Tibial nerve (tissue), 4 donors: Measurements from ENCODE around the gene ASXL3. TPM values are rescaled to one million over a fixed set of nuclear protein-coding genes. Genes with fewer than 3 reads are reported as not detected.

ENCODE experiments used
- DNase-seq, 2 donors: peaks; one replicate each; pipeline ENCODE4 v3.0.0-alpha.2; 2019; ENCODE audit warnings: low spot score in 2 of 2
- H3K27ac ChIP-seq, 4 donors: fragments of 200-600 bp; sonication (generic) in 3 of 4; one replicate each; pipeline ENCODE4 v1.5.1; 2017 to 2019; ENCODE audit warnings: mild to moderate bottlenecking in 1 of 4
- H3K27me3 ChIP-seq, 2 donors: fragments of 200-600 bp; sonication (generic) in 1 of 2; one replicate each; pipeline versions ENCODE4 v1.5.1 to v1.6.0; 2017 to 2019
- H3K36me3 ChIP-seq, 3 donors: fragments of 200-600 bp; sonication (generic); one replicate each; pipeline ENCODE4 v1.5.1; 2018 to 2019
- H3K4me1 ChIP-seq, 4 donors: fragments of 200-600 bp; sonication (generic) in 3 of 4; one replicate each; pipeline ENCODE4 v1.5.1; 2017 to 2019
- H3K4me3 ChIP-seq, 4 donors: fragments of 200-600 bp; sonication (generic) in 3 of 4; one replicate each; pipeline ENCODE4 v1.5.1; 2017 to 2019; ENCODE audit warnings: mild to moderate bottlenecking in 1 of 4, moderate library complexity in 1 of 4
- H3K9me3 ChIP-seq, 4 donors: fragments of 200-600 bp; sonication (generic) in 3 of 4; one replicate each; pipeline ENCODE4 v1.5.1; 2017 to 2019
- EP300 ChIP-seq, 2 donors: sonication (generic); formaldehyde crosslinking; IDR thresholded peaks; one replicate each; pipeline ENCODE4 v1.6.1; 2017; ENCODE audit warnings: antibody characterized with exemption in 2 of 2, mild to moderate bottlenecking in 1 of 2
- POLR2A ChIP-seq, 2 donors: fragments of 450-650 bp; IDR thresholded peaks; one replicate each; pipeline ENCODE4 v1.6.1; 2017; ENCODE audit warnings: antibody characterized with exemption in 2 of 2, mild to moderate bottlenecking in 2 of 2, moderate library complexity in 2 of 2
- WGBS, 2 donors: methylation state at CpG; one replicate each; pipeline ENCODE4 v1.1.5; 2018; 5-methylcytosine and 5-hydroxymethylcytosine counted together
- total RNA-seq, 4 donors: library from RNA; depleted of rRNA; stranded (reverse); fragments of >200 nt; gene quantifications; one replicate each; pipeline ENCODE4 v1.1.0, GENCODE V29; 2016
- TF ChIP-seq, protein P1 (sequence below), 5 experiments: fragments of 200-600 bp in 3 of 5; fragments of 450-650 bp in 2 of 5; sonication (generic) in 3 of 5; IDR thresholded peaks; one replicate each; pipeline ENCODE4 v1.5.1; 2016 to 2019; ENCODE audit warnings: antibody characterized with exemption in 5 of 5, mild to moderate bottlenecking in 3 of 5, moderate library complexity in 2 of 5

The ASXL3 gene
- total RNA-seq, 4 donors from 2014 or later: 3.7 to 7.2 (median 6.2) TPM

DNA sequence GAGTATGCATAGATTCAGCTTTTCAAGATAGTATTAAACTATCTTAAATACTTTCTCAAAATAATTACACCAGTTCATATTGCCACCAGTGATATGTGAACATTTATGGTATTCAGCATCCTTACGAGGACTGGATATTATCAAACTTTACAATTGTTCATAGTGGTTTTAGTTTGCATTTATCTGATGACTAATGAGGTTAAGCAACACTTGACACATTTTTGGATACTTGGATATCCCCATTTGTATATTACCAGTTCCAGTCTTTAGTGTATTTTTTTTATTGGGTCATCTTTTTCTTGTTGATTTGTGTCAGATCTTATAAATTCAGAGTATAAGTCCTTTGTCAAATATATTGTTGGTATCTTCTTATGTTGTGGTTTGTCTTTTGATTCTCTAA, 128.4 kb downstream of the ASXL3 start:
- TF ChIP-seq EP300 (IDR thresholded peaks at IDR 0.05): no peak
- TF ChIP-seq, protein P1, sequence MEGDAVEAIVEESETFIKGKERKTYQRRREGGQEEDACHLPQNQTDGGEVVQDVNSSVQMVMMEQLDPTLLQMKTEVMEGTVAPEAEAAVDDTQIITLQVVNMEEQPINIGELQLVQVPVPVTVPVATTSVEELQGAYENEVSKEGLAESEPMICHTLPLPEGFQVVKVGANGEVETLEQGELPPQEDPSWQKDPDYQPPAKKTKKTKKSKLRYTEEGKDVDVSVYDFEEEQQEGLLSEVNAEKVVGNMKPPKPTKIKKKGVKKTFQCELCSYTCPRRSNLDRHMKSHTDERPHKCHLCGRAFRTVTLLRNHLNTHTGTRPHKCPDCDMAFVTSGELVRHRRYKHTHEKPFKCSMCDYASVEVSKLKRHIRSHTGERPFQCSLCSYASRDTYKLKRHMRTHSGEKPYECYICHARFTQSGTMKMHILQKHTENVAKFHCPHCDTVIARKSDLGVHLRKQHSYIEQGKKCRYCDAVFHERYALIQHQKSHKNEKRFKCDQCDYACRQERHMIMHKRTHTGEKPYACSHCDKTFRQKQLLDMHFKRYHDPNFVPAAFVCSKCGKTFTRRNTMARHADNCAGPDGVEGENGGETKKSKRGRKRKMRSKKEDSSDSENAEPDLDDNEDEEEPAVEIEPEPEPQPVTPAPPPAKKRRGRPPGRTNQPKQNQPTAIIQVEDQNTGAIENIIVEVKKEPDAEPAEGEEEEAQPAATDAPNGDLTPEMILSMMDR (IDR thresholded peaks at IDR 0.05): no peak
- no peak for TF ChIP-seq POLR2A (IDR thresholded peaks at IDR 0.05)
- Histone ChIP-seq H3K36me3 (no peaks in the 10 kb centered on the region), H3K4me1 (no peaks in the 10 kb centered on the region), H3K4me3 (no peak overlapping the region), H3K27me3 (no peaks in the 10 kb centered on the region), H3K27ac (no peak overlapping the region), H3K9me3 (no peaks in the 10 kb centered on the region)
- no peak for DNase-seq
- WGBS, 2 donors: 0 to 48% methylated on average over 1 of the region's 1 CpG

DNA sequence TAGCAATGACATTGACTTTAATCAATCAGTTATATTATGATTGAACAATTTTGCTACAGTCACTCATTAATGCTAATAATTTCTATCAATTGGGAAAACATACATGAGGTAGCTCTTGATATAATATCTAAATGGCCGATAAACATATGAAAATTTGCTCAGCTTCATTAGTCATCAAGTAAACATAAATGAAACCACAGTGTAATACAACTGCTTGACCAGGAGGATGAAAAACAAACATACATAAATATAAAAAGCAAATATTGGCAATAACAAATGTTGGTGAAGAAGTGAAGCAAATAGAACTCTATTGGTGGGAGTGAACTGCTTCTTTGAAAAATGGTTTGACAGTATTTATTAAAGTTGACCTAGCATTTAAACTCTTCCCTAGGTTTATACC, 130.9 kb downstream of the ASXL3 start:
- WGBS, 2 donors: 97 to 98% methylated on average over 1 of the region's 1 CpG
- TF ChIP-seq, protein P1 (IDR thresholded peaks at IDR 0.05): no peak
- TF ChIP-seq POLR2A (IDR thresholded peaks at IDR 0.05) (no peak), EP300 (IDR thresholded peaks at IDR 0.05) (no peak)
- no peak overlapping the region for H3K27ac ChIP-seq
- H3K4me1 ChIP-seq: no peaks in the 10 kb centered on the region
- no peaks in the 10 kb centered on the region for H3K36me3 ChIP-seq
- DNase-seq: no peak
- H3K9me3 ChIP-seq: no peaks in the 10 kb centered on the region
- no peak overlapping the region for H3K4me3 ChIP-seq
- H3K27me3 ChIP-seq: no peaks in the 10 kb centered on the region

DNA sequence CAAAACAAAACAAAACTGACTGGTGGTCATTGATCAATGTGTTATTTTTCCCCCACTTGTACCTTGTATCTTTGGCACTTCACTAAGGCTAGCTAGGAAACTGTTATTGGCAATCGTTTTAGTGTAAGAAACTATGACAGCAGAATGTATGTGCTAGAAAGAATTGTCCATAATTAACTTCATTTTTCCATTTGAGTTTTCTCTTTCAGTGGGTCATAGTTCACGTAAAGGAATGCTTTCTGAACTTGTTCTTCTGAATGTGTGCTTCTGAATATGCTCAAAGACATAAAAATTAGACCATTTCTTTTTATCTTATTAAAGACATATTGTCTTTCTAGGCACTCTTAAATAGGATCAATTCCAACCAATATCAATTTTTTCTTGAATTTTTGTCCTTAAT, 132.2 kb downstream of the ASXL3 start:
- H3K36me3 ChIP-seq: no peaks in the 10 kb centered on the region
- WGBS, 2 donors: 41 to 52% methylated on average over 2 of the region's 2 CpGs
- no peak for DNase-seq
- no peak overlapping the region for H3K4me3 ChIP-seq
- H3K27ac ChIP-seq: no peak overlapping the region
- no peaks in the 10 kb centered on the region for H3K9me3 ChIP-seq
- no peaks in the 10 kb centered on the region for H3K4me1 ChIP-seq
- TF ChIP-seq, protein P1 (IDR thresholded peaks at IDR 0.05): no peak
- TF ChIP-seq EP300 (IDR thresholded peaks at IDR 0.05): no peak
- TF ChIP-seq POLR2A (IDR thresholded peaks at IDR 0.05): no peak
- H3K27me3 ChIP-seq: no peaks in the 10 kb centered on the region

DNA sequence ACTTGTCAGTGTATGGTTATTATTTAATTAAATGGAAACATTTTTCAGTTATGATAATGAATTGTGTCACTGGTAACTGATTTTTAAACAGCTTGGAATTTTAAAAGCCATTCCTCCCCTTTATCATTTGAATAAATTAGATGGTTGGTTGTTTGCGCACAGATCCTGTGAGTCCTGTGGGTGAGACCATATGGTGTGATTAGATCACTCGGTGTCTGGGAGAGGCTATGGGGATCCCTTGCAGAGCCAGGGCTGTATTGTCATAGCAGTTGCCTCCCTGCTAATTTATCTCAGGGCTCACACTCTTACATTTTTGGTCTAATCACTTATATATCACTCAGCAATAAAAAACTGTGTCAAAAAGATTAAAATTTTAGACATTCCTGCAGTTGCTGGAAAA, 133.5 kb downstream of the ASXL3 start:
- 86 to 96% methylated on average over 2 of the region's 2 CpGs for WGBS, 2 donors
- Histone ChIP-seq H3K36me3 (no peaks in the 10 kb centered on the region), H3K9me3 (no peaks in the 10 kb centered on the region), H3K27me3 (no peaks in the 10 kb centered on the region), H3K27ac (no peak overlapping the region), H3K4me1 (no peaks in the 10 kb centered on the region), H3K4me3 (no peak overlapping the region)
- DNase-seq: no peak
- TF ChIP-seq POLR2A (IDR thresholded peaks at IDR 0.05): no peak
- TF ChIP-seq, protein P1 (IDR thresholded peaks at IDR 0.05): no peak
- no peak for TF ChIP-seq EP300 (IDR thresholded peaks at IDR 0.05)

DNA sequence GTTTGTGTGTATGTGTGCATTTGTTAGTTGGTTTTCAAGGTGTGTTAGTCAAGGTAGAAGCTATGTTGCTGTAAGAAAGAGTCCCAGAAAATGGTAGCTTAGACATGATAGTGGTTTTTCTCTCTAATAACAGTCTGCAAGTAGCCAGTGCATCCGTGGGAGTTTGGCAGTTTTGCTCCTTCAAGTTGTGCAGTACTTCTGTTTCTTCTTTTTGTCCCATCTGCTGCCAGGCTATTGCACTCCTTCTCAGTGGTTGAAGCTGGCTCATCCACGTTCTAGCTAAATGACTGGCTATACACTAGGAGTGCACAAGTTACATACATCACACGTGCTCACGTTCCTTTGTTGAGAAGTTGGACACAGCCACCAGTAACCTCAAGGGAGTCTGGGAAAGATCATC, 134.7 kb downstream of the ASXL3 start:
- Histone ChIP-seq H3K27ac (no peak overlapping the region), H3K9me3 (no peaks in the 10 kb centered on the region), H3K4me1 (no peaks in the 10 kb centered on the region), H3K36me3 (no peaks in the 10 kb centered on the region), H3K27me3 (no peaks in the 10 kb centered on the region), H3K4me3 (no peak overlapping the region)
- DNase-seq: no peak
- TF ChIP-seq EP300 (IDR thresholded peaks at IDR 0.05): no peak
- TF ChIP-seq, protein P1 (IDR thresholded peaks at IDR 0.05): no peak
- TF ChIP-seq POLR2A (IDR thresholded peaks at IDR 0.05): no peak
- 88% methylated on average over 4 of the region's 4 CpGs for WGBS, 2 donors
